Esophagus muscularis mucosa (tissue), 4 donors: ENCODE measurements around the gene FAM53A. TPM values are rescaled to one million over a fixed set of nuclear protein-coding genes. Genes with fewer than 3 reads are reported as not detected.

Experiments
- DNase-seq: peaks from one replicate; pipeline ENCODE4 v3.0.0-alpha.2; 2017; ENCODE audit errors: extremely low spot score
- H3K27ac ChIP-seq, 4 donors: fragments of 200-600 bp; sonication (generic); replicated peaks in 1 of 4; 1 replicate in 3 of 4; 2 replicates in 1 of 4; pipeline ENCODE4 v1.5.1; 2016 to 2019; ENCODE audit warnings: mild to moderate bottlenecking in 1 of 4
- H3K27me3 ChIP-seq, 4 donors: fragments of 200-600 bp; sonication (generic); one replicate each; pipeline versions ENCODE4 v1.5.1 to v1.6.0; 2016 to 2019
- H3K36me3 ChIP-seq, 4 donors: fragments of 200-600 bp; sonication (generic); one replicate each; pipeline ENCODE4 v1.5.1; 2016 to 2019
- H3K4me1 ChIP-seq, 4 donors: fragments of 200-600 bp; sonication (generic); one replicate each; pipeline ENCODE4 v1.5.1; 2016 to 2019
- H3K4me3 ChIP-seq, 4 donors: fragments of 200-600 bp; sonication (generic); 1 replicate in 2 of 4; 2 replicates in 2 of 4; pipeline ENCODE4 v1.5.1; 2016 to 2019; ENCODE audit warnings: mild to moderate bottlenecking in 4 of 4, moderate library complexity in 1 of 4
- H3K9me3 ChIP-seq, 4 donors: fragments of 200-600 bp; sonication (generic); 1 replicate in 3 of 4; 2 replicates in 1 of 4; pipeline ENCODE4 v1.5.1; 2016 to 2019
- CTCF ChIP-seq, 3 experiments: fragments of 200-600 bp in 2 of 3; fragments of 450-650 bp in 1 of 3; sonication (generic) in 2 of 3; IDR thresholded peaks; one replicate each; pipeline ENCODE4 v1.5.1; 2017 to 2019; ENCODE audit warnings: antibody characterized with exemption in 3 of 3, mild to moderate bottlenecking in 2 of 3, moderate library complexity in 1 of 3
- EP300 ChIP-seq: sonication (generic); formaldehyde crosslinking; IDR thresholded peaks from one replicate; pipeline ENCODE4 v1.6.1; 2017; ENCODE audit warnings: antibody characterized with exemption
- POLR2A ChIP-seq: fragments of 450-650 bp; IDR thresholded peaks from one replicate; pipeline ENCODE4 v1.6.1; 2017; ENCODE audit warnings: antibody characterized with exemption, moderate library complexity, mild to moderate bottlenecking, low read depth
- POLR2AphosphoS5 ChIP-seq, 2 donors: sonication (generic); formaldehyde crosslinking; IDR thresholded peaks; one replicate each; pipeline ENCODE4 v1.6.1; 2017; ENCODE audit warnings: antibody characterized with exemption in 2 of 2
- WGBS: methylation state at CpG from one replicate; pipeline ENCODE4 v1.1.5; 2018; 5-methylcytosine and 5-hydroxymethylcytosine counted together
- intact Hi-C: fragments of 100-400 bp; cut with DNase I; formaldehyde crosslinking; loops from one replicate; pipeline ENCODE4 v1.15.1; 2023
- total RNA-seq, 4 donors: library from RNA; depleted of rRNA; stranded (reverse); fragments of >200 nt; gene quantifications; one replicate each; pipeline versions ENCODE4 v1.1.0 to v1.2.1, GENCODE V29; 2016

Gene FAM53A
- total RNA-seq, 4 donors from 2014 or later, result 5.2 to 13.3 (median 8.9) TPM

DNA sequence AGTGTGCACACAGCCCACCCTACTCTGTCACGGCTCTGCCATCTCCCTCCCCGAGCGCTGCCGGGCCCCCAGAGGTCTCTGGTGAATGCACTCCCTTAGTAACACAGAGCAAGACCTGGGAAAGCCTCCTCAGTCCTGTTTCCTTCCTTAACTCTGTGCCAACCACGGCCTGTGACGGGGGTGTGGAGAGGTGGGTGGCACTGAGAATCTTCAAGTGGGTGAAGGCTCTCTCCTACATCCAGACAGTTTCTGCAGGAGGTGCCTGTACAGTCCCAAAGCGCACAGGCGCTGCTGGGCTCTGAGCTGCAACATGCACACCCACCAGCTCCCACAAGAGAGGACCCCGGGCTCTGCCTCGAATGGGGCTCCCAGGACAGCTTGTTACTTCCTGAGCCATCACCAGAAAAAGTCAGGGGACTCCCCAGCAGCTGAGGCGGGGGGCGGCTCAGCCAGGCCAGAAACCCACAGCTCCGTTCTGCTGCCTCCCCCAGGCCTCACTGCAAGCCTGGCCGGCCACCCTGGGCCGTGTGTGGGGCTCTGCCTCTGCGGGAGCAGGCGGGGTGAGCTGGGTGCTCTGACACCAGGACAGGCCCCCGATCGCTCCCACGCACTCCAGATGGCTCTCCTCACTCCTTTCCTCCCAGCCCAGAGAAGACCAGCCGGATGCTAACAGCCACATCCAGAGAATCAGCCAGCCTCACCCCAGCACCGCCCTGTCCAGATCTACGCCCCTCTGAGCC is 29.7 kb downstream of the FAM53A start:
- intact Hi-C loops, result no loop called here
- WGBS, result 92% methylated on average over 14 of the region's 23 CpGs
- no peak for TF ChIP-seq POLR2A
- no peak for TF ChIP-seq CTCF (IDR thresholded peaks at IDR 0.05)

GRCh38 chr4:1653776-1654175 is 30.3 kb downstream of the FAM53A start:
- H3K36me3 ChIP-seq, result peaks cover 0 to 19% (median 7%) of the 10 kb centered on the region in 4 donors
- DNase-seq, result no peak
- H3K4me1 ChIP-seq, result no peaks in the 10 kb centered on the region
- TF ChIP-seq EP300, result no peak
- no peak for TF ChIP-seq POLR2AphosphoS5 (IDR thresholded peaks at IDR 0.05)
- TF ChIP-seq CTCF (IDR thresholded peaks at IDR 0.05), result no peak
- no peak for TF ChIP-seq POLR2A
- H3K27me3 ChIP-seq, result no peaks in the 10 kb centered on the region
- H3K4me3 ChIP-seq, result no peak overlapping the region
- 83% methylated on average over 1 of the region's 10 CpGs for WGBS
- no peak overlapping the region for H3K27ac ChIP-seq
- no peaks in the 10 kb centered on the region for H3K9me3 ChIP-seq
- intact Hi-C loops, result no loop called here

More for the DNA sequence above, 29.7 kb downstream of the FAM53A start:
- H3K36me3 ChIP-seq, result peaks cover 0 to 19% (median 7%) of the 10 kb centered on the region in 4 donors
- H3K4me3 ChIP-seq, result no peak overlapping the region
- H3K27me3 ChIP-seq, result no peaks in the 10 kb centered on the region
- H3K27ac ChIP-seq, result no peak overlapping the region
- H3K4me1 ChIP-seq, result no peaks in the 10 kb centered on the region
- no peak for DNase-seq
- no peaks in the 10 kb centered on the region for H3K9me3 ChIP-seq

GRCh38 chr4:1652088-1652487 is 32.0 kb downstream of the FAM53A start:
- no peak for DNase-seq
- no peak overlapping the region for H3K27ac ChIP-seq
- H3K36me3 ChIP-seq, result peaks cover 0 to 19% (median 4%) of the 10 kb centered on the region in 4 donors
- no peaks in the 10 kb centered on the region for H3K27me3 ChIP-seq
- no peaks in the 10 kb centered on the region for H3K9me3 ChIP-seq
- TF ChIP-seq POLR2A (no peak), CTCF (IDR thresholded peaks at IDR 0.05) (no peak), POLR2AphosphoS5 (IDR thresholded peaks at IDR 0.05) (no peak), EP300 (no peak)
- intact Hi-C loops, result no loop called here
- H3K4me1 ChIP-seq, result no peaks in the 10 kb centered on the region
- 98% methylated on average over 13 of the region's 13 CpGs for WGBS
- H3K4me3 ChIP-seq, result no peak overlapping the region

GRCh38 chr4:1651609-1652008 is 32.5 kb downstream of the FAM53A start:
- Histone ChIP-seq H3K4me3 (no peak overlapping the region), H3K27ac (no peak overlapping the region), H3K27me3 (no peaks in the 10 kb centered on the region), H3K9me3 (no peaks in the 10 kb centered on the region), H3K36me3 (peaks cover 0 to 15% (median 4%) of the 10 kb centered on the region in 4 donors), H3K4me1 (no peaks in the 10 kb centered on the region)
- DNase-seq, result no peak
- TF ChIP-seq POLR2AphosphoS5 (IDR thresholded peaks at IDR 0.05), result no peak
- no peak for TF ChIP-seq EP300
- TF ChIP-seq CTCF (IDR thresholded peaks at IDR 0.05), result no peak
- TF ChIP-seq POLR2A, result no peak
- intact Hi-C loops, result no loop called here
- WGBS, result 98% methylated on average over 13 of the region's 13 CpGs

DNA sequence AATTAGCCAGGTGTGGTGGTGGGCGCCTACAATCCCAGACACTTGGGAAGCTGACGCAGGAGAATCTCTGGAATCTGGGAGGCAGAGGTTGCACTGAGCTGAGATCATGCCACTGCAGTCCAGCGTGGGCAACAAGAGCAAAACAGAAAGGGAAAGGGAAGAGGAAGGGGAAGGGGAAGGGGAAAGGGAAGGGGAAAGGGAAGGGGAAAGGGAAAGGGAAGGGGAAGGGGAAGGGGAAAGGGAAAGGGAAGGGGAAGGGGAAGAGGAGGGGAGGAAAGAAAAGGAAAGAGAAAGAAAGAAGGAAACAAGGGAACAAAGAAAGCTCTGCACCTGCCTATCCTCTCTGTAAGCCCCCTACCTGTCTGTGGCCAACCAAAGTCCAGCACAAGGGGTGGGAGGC is 35.2 kb downstream of the FAM53A start:
- no peaks in the 10 kb centered on the region for H3K9me3 ChIP-seq
- no peak overlapping the region for H3K27ac ChIP-seq
- TF ChIP-seq POLR2A (no peak), POLR2AphosphoS5 (IDR thresholded peaks at IDR 0.05) (no peak), EP300 (no peak), CTCF (IDR thresholded peaks at IDR 0.05) (no peak)
- H3K4me3 ChIP-seq, result no peak overlapping the region
- 76% methylated on average over 3 of the region's 3 CpGs for WGBS
- H3K27me3 ChIP-seq, result no peaks in the 10 kb centered on the region
- intact Hi-C loops, result no loop called here
- DNase-seq, result no peak
- H3K4me1 ChIP-seq, result peaks cover 3 to 16% (median 13%) of the 10 kb centered on the region in 4 donors
- no peaks in the 10 kb centered on the region for H3K36me3 ChIP-seq
